Measurements from ENCODE around the gene TMEM178B.

TMEM178B gene

DNA sequence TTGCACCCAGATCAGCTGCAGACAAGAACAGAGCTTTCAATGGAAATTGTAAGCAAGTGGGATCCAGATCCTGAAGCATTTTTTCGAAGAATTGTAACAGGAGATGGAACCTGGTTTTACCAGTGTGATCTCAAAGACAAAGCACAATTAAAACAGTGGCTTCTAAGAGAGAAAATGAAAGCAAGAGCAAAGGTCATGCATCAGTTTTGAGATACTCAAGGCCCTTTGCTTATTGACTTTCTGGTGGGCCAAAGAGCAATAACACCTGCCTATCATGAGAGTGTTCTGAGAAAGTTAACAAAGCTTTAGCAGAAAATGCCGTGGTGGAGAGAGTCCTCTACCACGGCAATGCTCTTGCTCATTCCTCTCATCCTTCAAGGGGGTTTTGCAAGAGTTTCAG is 194.8 kb downstream of the TMEM178B start:
- Histone ChIP-seq H3K4me1 (peaks cover 0 to 12% (median 5%) of the 10 kb centered on the region in 10 experiments; a peak in 6 of 20 replicates), H3K36me3 (no peaks in the 10 kb centered on the region), H3K9me3 (replicated peaks in 1 of 11) (no peaks in the 10 kb centered on the region), H3K27ac (no peak overlapping the region), H3K27me3 (no peaks in the 10 kb centered on the region), H3K9ac (no peak overlapping the region), H3K4me3 (no peak overlapping the region), H4K20me1 (no peaks in the 10 kb centered on the region), H3K4me2 (no peak overlapping the region)
- TF ChIP-seq Cebpa-rat (IDR thresholded peaks at IDR 0.05), result no peak

DNA sequence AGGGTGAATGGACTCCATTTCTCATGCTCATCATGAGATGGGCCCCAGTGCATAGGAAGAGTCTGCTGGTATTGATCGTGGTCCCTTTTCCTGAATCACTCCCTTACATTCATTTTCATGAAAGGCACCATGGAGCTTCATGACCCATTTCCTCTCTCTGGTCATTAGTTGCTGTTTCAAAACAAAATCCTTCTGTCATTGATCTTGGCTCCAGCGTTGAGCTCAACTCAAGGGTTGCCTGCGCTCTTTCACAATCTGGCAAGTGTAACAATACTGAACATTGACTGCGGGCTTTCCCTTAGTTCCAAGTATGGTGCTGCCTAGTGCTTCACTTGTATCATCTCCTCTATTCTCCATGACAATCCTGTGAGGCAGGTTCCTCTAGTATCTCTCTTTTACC is 197.6 kb downstream of the TMEM178B start:
- Histone ChIP-seq H3K27ac (no peak overlapping the region), H3K4me2 (peak overlapping the region in 6 of 11 experiments; percentile 7 to 35 (median 18); a peak in 2 of 22 replicates), H3K4me3 (no peak overlapping the region), H4K20me1 (no peaks in the 10 kb centered on the region), H3K9ac (no peak overlapping the region), H3K27me3 (no peaks in the 10 kb centered on the region), H3K9me3 (replicated peaks in 1 of 11) (peaks cover 0 to 11% (median 0%) of the 10 kb centered on the region in 11 experiments; a peak in 5 of 22 replicates), H3K4me1 (peaks cover 0 to 12% (median 5%) of the 10 kb centered on the region in 10 experiments; a peak in 6 of 20 replicates), H3K36me3 (no peaks in the 10 kb centered on the region)
- no peak for TF ChIP-seq Cebpa-rat (IDR thresholded peaks at IDR 0.05)

DNA sequence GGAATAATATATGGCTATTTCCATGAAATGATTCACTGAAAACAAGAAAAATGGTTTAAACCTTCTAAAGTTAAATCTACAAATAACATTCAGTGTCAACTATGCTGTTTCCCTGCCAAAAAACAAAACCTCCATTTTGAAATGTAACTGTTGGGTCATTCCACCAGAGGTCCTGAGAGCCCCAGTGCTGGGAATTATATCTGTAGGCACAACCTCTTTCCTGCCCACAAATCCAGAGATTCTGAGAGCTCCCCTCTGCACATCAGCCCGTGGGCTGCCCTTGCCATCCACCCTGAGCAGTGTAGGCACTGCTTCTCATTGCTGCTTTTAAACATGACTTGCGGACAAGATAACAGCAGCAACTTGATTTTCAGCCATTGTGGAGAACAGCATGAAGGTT is 198.6 kb downstream of the TMEM178B start:
- Histone ChIP-seq H3K9me3 (replicated peaks in 1 of 11) (peaks cover 0 to 16% (median 0%) of the 10 kb centered on the region in 11 experiments; a peak in 5 of 22 replicates), H3K36me3 (no peaks in the 10 kb centered on the region), H3K4me2 (no peak overlapping the region; a peak in 1 of 22 replicates), H3K9ac (no peak overlapping the region), H3K4me1 (peaks cover 0 to 12% (median 5%) of the 10 kb centered on the region in 10 experiments; a peak in 6 of 20 replicates), H3K27ac (no peak overlapping the region), H3K4me3 (no peak overlapping the region), H3K27me3 (no peaks in the 10 kb centered on the region), H4K20me1 (no peaks in the 10 kb centered on the region)
- no peak for TF ChIP-seq Cebpa-rat (IDR thresholded peaks at IDR 0.05)

DNA sequence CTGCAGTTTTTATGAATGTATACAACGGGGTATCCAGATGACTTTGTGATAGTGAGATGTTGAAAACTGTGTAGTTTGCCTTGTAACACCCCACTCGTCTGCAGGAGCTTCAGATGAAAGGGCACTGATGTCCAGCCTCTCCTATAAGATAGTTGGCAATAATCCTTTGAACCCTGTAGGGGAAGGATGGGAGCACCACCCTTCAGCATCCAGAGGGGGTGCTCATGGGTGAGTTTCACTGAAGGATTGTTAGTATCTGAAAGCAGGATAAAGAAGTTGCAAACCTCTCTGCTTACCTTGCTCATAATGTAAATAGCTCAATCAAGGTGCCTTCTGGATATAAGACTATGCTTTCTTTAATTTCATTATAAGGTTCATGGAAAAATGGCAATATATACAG is 201.5 kb downstream of the TMEM178B start:
- no peak overlapping the region for H3K4me3 ChIP-seq
- no peaks in the 10 kb centered on the region for H3K36me3 ChIP-seq
- no peak overlapping the region for H3K27ac ChIP-seq
- H3K4me1 ChIP-seq, result peaks cover 5 to 15% (median 10%) of the 10 kb centered on the region in 10 experiments
- TF ChIP-seq Cebpa-rat (IDR thresholded peaks at IDR 0.05), result no peak
- peaks cover 0 to 16% (median 0%) of the 10 kb centered on the region in 11 experiments; a peak in 5 of 22 replicates for H3K9me3 ChIP-seq (replicated peaks in 1 of 11)
- H3K9ac ChIP-seq, result no peak overlapping the region
- no peaks in the 10 kb centered on the region for H4K20me1 ChIP-seq
- no peaks in the 10 kb centered on the region for H3K27me3 ChIP-seq
- no peak overlapping the region for H3K4me2 ChIP-seq

DNA sequence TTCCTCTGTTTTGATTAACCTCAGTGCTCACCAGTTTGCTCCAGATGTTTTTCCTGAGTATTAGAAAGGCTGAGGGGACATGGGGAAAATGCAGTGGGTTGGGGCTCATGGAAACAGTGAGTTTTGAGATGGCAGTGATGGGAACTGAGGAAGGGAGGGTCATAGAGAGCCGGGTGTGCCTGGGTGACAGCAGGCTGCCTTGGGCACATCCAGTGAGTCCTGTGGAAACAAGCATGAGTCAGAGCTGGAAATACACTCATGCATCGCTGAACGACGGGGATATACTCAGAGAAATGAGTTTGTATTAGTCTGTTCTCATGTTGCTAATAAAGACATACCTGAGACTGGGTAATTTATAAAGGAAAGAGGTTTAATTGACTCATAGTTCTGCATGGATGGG is 202.2 kb downstream of the TMEM178B start:
- no peaks in the 10 kb centered on the region for H4K20me1 ChIP-seq
- peaks cover 0 to 16% (median 0%) of the 10 kb centered on the region in 11 experiments; a peak in 5 of 22 replicates for H3K9me3 ChIP-seq (replicated peaks in 1 of 11)
- no peaks in the 10 kb centered on the region for H3K36me3 ChIP-seq
- H3K4me3 ChIP-seq, result no peak overlapping the region
- H3K4me2 ChIP-seq, result no peak overlapping the region
- no peak overlapping the region for H3K27ac ChIP-seq
- H3K4me1 ChIP-seq, result peaks cover 12 to 19% (median 15%) of the 10 kb centered on the region in 10 experiments
- H3K9ac ChIP-seq, result no peak overlapping the region
- no peak for TF ChIP-seq Cebpa-rat (IDR thresholded peaks at IDR 0.05)
- H3K27me3 ChIP-seq, result no peaks in the 10 kb centered on the region

DNA sequence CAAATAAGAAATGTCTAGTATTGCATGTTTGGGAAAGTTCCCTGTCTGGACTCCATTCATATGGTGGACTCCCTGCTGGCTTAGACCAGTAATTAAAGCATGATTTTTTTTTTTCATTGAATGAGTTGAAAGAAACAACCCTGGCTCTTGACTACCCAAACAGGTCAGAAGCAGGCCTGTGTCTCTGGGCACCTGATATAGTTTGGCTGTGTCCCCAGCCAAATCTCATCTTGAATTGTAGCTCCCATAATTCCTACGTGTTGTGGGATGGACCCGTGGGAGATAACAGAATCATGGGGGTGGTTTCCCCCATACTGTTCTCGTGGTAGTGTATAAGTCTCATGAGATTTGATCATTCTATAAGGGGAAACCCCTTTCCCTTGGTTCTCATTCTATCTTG is 206.2 kb downstream of the TMEM178B start:
- Histone ChIP-seq H3K4me2 (peak overlapping the region; percentile 28 to 84 (median 67); a peak in 20 of 22 replicates), H4K20me1 (no peaks in the 10 kb centered on the region), H3K9me3 (replicated peaks in 1 of 11) (peaks cover 0 to 16% (median 3%) of the 10 kb centered on the region in 11 experiments; a peak in 6 of 22 replicates), H3K4me3 (no peak overlapping the region), H3K27ac (0 out of 22 replicates have a peak overlapping the region, but pooled peaks of 1 of the 11 experiments have one; percentile 14), H3K4me1 (peaks cover 9 to 49% (median 36%) of the 10 kb centered on the region in 10 experiments), H3K9ac (no peak overlapping the region), H3K27me3 (no peaks in the 10 kb centered on the region), H3K36me3 (no peaks in the 10 kb centered on the region)
- no peak for TF ChIP-seq Cebpa-rat (IDR thresholded peaks at IDR 0.05)

DNA sequence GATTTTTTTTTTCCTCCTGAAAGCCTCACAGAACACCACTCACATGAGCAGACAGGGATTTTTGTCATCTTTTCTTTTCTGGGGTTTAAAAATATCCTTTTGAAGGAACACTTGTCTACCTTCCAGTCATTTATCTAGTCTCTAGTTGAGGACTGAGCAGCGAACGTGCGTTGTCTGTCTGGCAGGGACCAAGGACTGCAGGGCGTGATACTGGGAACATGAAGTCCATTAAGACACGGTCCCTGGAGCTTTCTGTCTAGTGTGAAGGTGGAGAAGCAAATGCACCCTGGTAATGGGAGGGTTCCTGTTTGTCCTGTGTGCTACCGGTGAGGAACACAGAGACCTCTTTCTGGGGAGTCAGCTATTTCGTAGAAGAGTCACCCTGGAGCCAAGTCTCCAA is 207.4 kb downstream of the TMEM178B start:
- Histone ChIP-seq H3K4me2 (peak overlapping the region in 10 of 11 experiments; percentile 39 to 84 (median 70); a peak in 18 of 22 replicates), H3K4me1 (peaks cover 9 to 49% (median 36%) of the 10 kb centered on the region in 10 experiments), H4K20me1 (no peaks in the 10 kb centered on the region), H3K27me3 (no peaks in the 10 kb centered on the region), H3K9me3 (replicated peaks in 1 of 11) (peaks cover 0 to 12% (median 0%) of the 10 kb centered on the region in 11 experiments; a peak in 6 of 22 replicates), H3K9ac (no peak overlapping the region), H3K36me3 (no peaks in the 10 kb centered on the region), H3K4me3 (no peak overlapping the region), H3K27ac (no peak overlapping the region)
- no peak for TF ChIP-seq Cebpa-rat (IDR thresholded peaks at IDR 0.05)

DNA sequence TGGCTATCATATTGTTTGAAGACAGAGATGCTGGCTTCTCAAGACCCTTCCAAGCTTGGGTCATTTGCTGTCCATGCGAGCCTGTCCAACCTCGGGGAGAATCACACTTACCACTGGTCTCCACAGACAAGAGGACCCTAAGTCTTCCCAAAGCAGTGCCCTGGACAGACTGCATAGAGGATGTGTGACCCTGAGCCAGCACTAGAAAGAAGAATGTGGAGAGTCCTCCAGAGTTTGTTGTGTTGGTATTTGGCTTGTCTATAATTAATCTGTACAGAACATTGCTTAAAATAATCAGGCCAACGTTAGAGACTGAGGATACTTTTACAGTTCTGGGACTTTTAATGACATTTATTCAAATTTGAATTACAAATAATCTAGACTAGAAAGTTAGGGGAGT is 212.7 kb downstream of the TMEM178B start:
- Histone ChIP-seq H3K36me3 (no peaks in the 10 kb centered on the region), H3K4me3 (no peak overlapping the region), H3K9me3 (replicated peaks in 1 of 11) (peaks cover 0 to 7% (median 0%) of the 10 kb centered on the region in 11 experiments; a peak in 1 of 22 replicates), H3K27ac (no peak overlapping the region), H3K4me2 (no peak overlapping the region), H4K20me1 (no peaks in the 10 kb centered on the region), H3K27me3 (no peaks in the 10 kb centered on the region), H3K9ac (no peak overlapping the region), H3K4me1 (peaks cover 11 to 42% (median 32%) of the 10 kb centered on the region in 10 experiments)
- no peak for TF ChIP-seq Cebpa-rat (IDR thresholded peaks at IDR 0.05)

DNA sequence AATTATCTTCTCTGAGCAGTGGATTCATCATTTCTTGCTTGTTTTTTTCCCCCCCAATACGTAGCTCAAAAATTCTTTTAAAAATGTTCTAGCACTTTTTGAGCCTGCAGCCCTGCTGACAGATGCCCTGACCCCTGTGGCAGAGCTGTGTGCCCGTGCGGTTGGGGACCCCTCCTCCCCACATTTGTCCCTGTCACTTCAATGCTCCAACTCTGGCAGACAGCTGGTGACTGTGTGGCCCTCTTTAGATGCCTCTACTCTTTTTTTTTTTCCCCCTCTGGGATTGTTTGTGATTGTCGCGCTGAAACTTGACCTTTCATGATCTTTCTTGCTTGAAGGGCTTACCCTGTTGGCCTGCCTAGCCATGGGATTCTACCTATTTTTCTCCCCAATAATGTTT is 214.1 kb downstream of the TMEM178B start:
- Histone ChIP-seq H3K27ac (no peak overlapping the region), H3K9ac (no peak overlapping the region), H3K4me2 (no peak overlapping the region), H3K4me3 (no peak overlapping the region), H3K4me1 (peaks cover 18 to 34% (median 29%) of the 10 kb centered on the region in 10 experiments), H3K9me3 (replicated peaks in 1 of 11) (peaks cover 0 to 7% (median 0%) of the 10 kb centered on the region in 11 experiments; a peak in 1 of 22 replicates), H3K36me3 (no peaks in the 10 kb centered on the region), H4K20me1 (no peaks in the 10 kb centered on the region), H3K27me3 (no peaks in the 10 kb centered on the region)
- no peak for TF ChIP-seq Cebpa-rat (IDR thresholded peaks at IDR 0.05)

DNA sequence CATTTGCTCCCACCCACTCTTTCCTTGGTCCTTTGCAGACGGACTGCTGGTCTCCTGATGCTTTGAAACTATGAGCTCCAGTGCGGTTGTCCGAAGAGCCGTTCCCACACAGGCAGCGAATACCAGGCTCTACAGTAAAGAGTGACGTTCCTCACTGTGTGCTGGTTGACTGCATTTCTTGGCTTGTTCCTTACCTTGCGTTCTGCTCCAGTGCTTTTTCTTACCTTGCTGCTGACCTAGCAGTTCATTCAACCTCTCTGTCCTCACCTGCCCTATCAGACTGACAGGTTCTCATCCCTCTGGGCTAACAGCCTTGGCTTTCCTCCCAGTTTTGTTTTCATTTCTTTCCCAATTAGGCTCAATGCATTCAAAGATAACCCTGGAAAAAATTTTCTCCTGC is 214.8 kb downstream of the TMEM178B start:
- Histone ChIP-seq H3K9me3 (replicated peaks in 1 of 11) (peaks cover 0 to 7% (median 0%) of the 10 kb centered on the region in 11 experiments; a peak in 1 of 22 replicates), H4K20me1 (no peaks in the 10 kb centered on the region), H3K27ac (no peak overlapping the region), H3K4me3 (no peak overlapping the region), H3K4me1 (peaks cover 21 to 29% (median 27%) of the 10 kb centered on the region in 10 experiments), H3K9ac (no peak overlapping the region), H3K4me2 (no peak overlapping the region), H3K27me3 (no peaks in the 10 kb centered on the region), H3K36me3 (no peaks in the 10 kb centered on the region)
- no peak for TF ChIP-seq Cebpa-rat (IDR thresholded peaks at IDR 0.05)
